Transverse colon (tissue), 4 donors: ENCODE measurements around the gene GEMIN2. TPM values are rescaled to one million over a fixed set of nuclear protein-coding genes. Genes with fewer than 3 reads are reported as not detected.

Experiments used
- DNase-seq: peaks from one replicate; pipeline ENCODE4 v3.0.0-alpha.2; 2019
- H3K27ac ChIP-seq, 4 donors: fragments of 200-600 bp; sonication (generic); 2 replicates each; pipeline ENCODE4 v1.5.1; 2016 to 2018; ENCODE audit warnings: inconsistent platforms in 4 of 4
- H3K27me3 ChIP-seq: fragments of 200-600 bp; sonication (generic); 2 replicates; pipeline ENCODE4 v1.5.1; 2017; ENCODE audit warnings: inconsistent platforms
- H3K36me3 ChIP-seq, 4 donors: fragments of 200-600 bp; sonication (generic); 2 replicates each; pipeline ENCODE4 v1.5.1; 2017 to 2019; ENCODE audit warnings: inconsistent platforms in 4 of 4
- H3K4me1 ChIP-seq, 4 donors: fragments of 200-600 bp; sonication (generic); 2 replicates each; pipeline ENCODE4 v1.5.1; 2017 to 2020; ENCODE audit warnings: inconsistent platforms in 4 of 4
- H3K4me3 ChIP-seq, 4 donors: fragments of 200-600 bp; sonication (generic); 1 replicate in 1 of 4; 2 replicates in 3 of 4; pipeline versions ENCODE4 v1.5.1 to v1.6.1; 2017 to 2019; ENCODE audit warnings: inconsistent platforms in 4 of 4
- H3K9me3 ChIP-seq, 2 donors: fragments of 200-600 bp; sonication (generic); 2 replicates each; pipeline ENCODE4 v1.5.1; 2017 to 2019; ENCODE audit warnings: inconsistent platforms in 2 of 2
- CTCF ChIP-seq, 5 experiments: fragments of 200-600 bp in 3 of 5; fragments of 450-650 bp in 2 of 5; sonication (generic) in 3 of 5; IDR thresholded peaks; 1 replicate in 2 of 5; 2 replicates in 3 of 5; pipeline ENCODE4 v1.5.1; 2016 to 2017; ENCODE audit warnings: antibody characterized with exemption in 5 of 5, inconsistent platforms in 3 of 5, mild to moderate bottlenecking in 2 of 5, moderate library complexity in 1 of 5
- EP300 ChIP-seq: sonication (generic); formaldehyde crosslinking; IDR thresholded peaks from one replicate; pipeline ENCODE4 v1.6.1; 2017; ENCODE audit warnings: antibody characterized with exemption, low read depth
- POLR2A ChIP-seq: fragments of 450-650 bp; IDR thresholded peaks from one replicate; pipeline ENCODE4 v1.6.1; 2016; ENCODE audit warnings: antibody characterized with exemption, mild to moderate bottlenecking, moderate library complexity
- POLR2AphosphoS5 ChIP-seq, 3 donors: sonication (generic); formaldehyde crosslinking; IDR thresholded peaks; one replicate each; pipeline ENCODE4 v1.6.1; 2016; ENCODE audit warnings: antibody characterized with exemption in 3 of 3
- WGBS, 2 donors: methylation state at CpG; one replicate each; pipeline ENCODE4 v1.1.5; 2018; ENCODE audit warnings: low coverage in 1 of 2; 5-methylcytosine and 5-hydroxymethylcytosine counted together
- in situ Hi-C, 4 donors: fragments of 200-750 bp; cut with MboI; loops; one replicate each; pipeline versions ENCODE4 v1.15.0 to v1.15.1; 2017; ENCODE audit warnings: low sequenced_read_pairs in 3 of 4, low pct_ligation_motif_present in 1 of 4, low pct_unique_long_range_greater_than_20kb in 1 of 4
- intact Hi-C: fragments of 100-400 bp; cut with DNase I; formaldehyde crosslinking; loops from one replicate; pipeline ENCODE4 v1.15.1; 2023; ENCODE audit warnings: low total_unique reads
- small RNA-seq, 4 donors: library from RNA; depleted of rRNA; stranded (forward); fragments of <200 nt; gene quantifications; one replicate each; pipeline ENCODE3, GENCODE V24; 2016
- total RNA-seq, 4 donors: library from RNA; depleted of rRNA; stranded (reverse); fragments of >200 nt; gene quantifications; one replicate each; pipeline ENCODE4 v1.1.0, GENCODE V29; 2016

GEMIN2 gene
- total RNA-seq, 4 donors from 2014 or later = 11.5 to 75.0 (median 20.0) TPM; not detected in 1

GRCh38 chr14:39185256-39186049, 71.3 kb downstream of the GEMIN2 start:
- Histone ChIP-seq H3K36me3 (peaks cover 0 to 47% (median 15%) of the 10 kb centered on the region in 4 donors), H3K9me3 (no peaks in the 10 kb centered on the region), H3K27ac (no peak overlapping the region), H3K27me3 (no peaks in the 10 kb centered on the region), H3K4me3 (no peak overlapping the region), H3K4me1 (no peaks in the 10 kb centered on the region)
- no peak for DNase-seq
- intact Hi-C loops = no loop called here
- no peak for TF ChIP-seq EP300
- no peak for TF ChIP-seq POLR2AphosphoS5 (IDR thresholded peaks at IDR 0.05)
- no peak for TF ChIP-seq CTCF (IDR thresholded peaks at IDR 0.05)
- TF ChIP-seq POLR2A = no peak
- 86 to 90% methylated on average over 5 of the region's 5 CpGs for WGBS, 2 donors
- in situ Hi-C loops = no loop called here

Small RNA genes lying within 50 kb of the gene (small RNA-seq; reads per million reads assigned to genes)
- 0 reads per million in 4 donors for gene AL109628.1

Other genes starting within 250 kb of the GEMIN2 start
- 100 to 1,000 TPM in 3 of 4 donors, 10 to 100 TPM in 1; 88.6 to 290 (median 162) TPM for gene SEC23A, start 11.1 kb upstream of the GEMIN2 start, total RNA-seq
- 10 to 100 TPM in 3 of 4 donors, 1 to 10 TPM in 1; 3.7 to 48.8 (median 25.3) TPM for gene TRAPPC6B, start 56.0 kb downstream of the GEMIN2 start, total RNA-seq
- 100 to 1,000 TPM in 1 of 4 donors, 10 to 100 TPM in 3; 33.0 to 159 (median 76.2) TPM for gene PNN, start 60.9 kb downstream of the GEMIN2 start, total RNA-seq
- 10 to 100 TPM; 54.1 to 83.0 (median 71.4) TPM for gene MIA2, start 119.6 kb downstream of the GEMIN2 start, total RNA-seq